Pancreas (tissue), 10 donors: ENCODE measurements around the gene ZNF184. TPM values are rescaled to one million over a fixed set of nuclear protein-coding genes. Genes with fewer than 3 reads are reported as not detected.
A peak's percentile ranks its signal among the peaks of the same experiment; 100 is the strongest.

ENCODE experiments used
- ATAC-seq, 4 donors: fragments of 200-7000 bp; cut with Tn5 transposase; one replicate each; pipeline versions ENCODE4 v1.8.0 to v1.9.1; 2020; ENCODE audit warnings: mild to moderate bottlenecking in 4 of 4, moderate library complexity in 4 of 4
- DNase-seq, 6 donors: peaks; one replicate each; pipeline ENCODE4 v3.0.0-alpha.2; 2020
- FAIRE-seq: peaks from 2 replicates; lab custom pipeline; 2012; peaks lifted over from hg19 to GRCh38; lab: Jason Lieb, UNC
- H3K27ac ChIP-seq, 4 donors: fragments of 200-600 bp; sonication (generic); 1 replicate in 3 of 4; 2 replicates in 1 of 4; pipeline versions ENCODE4 v1.5.0 to v1.8.0; 2020
- H3K27me3 ChIP-seq, 4 donors: fragments of 200-600 bp; one replicate each; pipeline ENCODE4 v1.8.0; 2021
- H3K36me3 ChIP-seq, 3 donors: fragments of 200-600 bp; sonication (generic) in 1 of 3; one replicate each; pipeline versions ENCODE4 v1.5.0 to v1.8.0; 2020 to 2021
- H3K4me1 ChIP-seq, 3 donors: fragments of 200-600 bp; one replicate each; pipeline ENCODE4 v1.8.0; 2021
- H3K4me3 ChIP-seq, 4 donors: fragments of 200-600 bp; sonication (generic) in 2 of 4; one replicate each; pipeline versions ENCODE4 v1.5.0 to v1.8.0; 2020 to 2021
- H3K9me3 ChIP-seq, 4 donors: fragments of 200-600 bp; one replicate each; pipeline ENCODE4 v1.8.0; 2021
- CTCF ChIP-seq, 4 donors: fragments of 200-600 bp; sonication (generic) in 3 of 4; IDR thresholded peaks; one replicate each; pipeline versions ENCODE4 v1.5.0 to v1.8.0; 2021; ENCODE audit warnings: antibody characterized with exemption in 4 of 4
- WGBS, 2 donors: extraction: QIAGEN DNeasy Blood & Tissue Kit; methylation state at CpG; one replicate each; pipeline ENCODE4 v1.1.7; 2013; 5-methylcytosine and 5-hydroxymethylcytosine counted together
- intact Hi-C, 3 donors: fragments of 100-400 bp; cut with DNase I; formaldehyde crosslinking; loops; one replicate each; pipeline versions ENCODE4 v1.11.1 to v1.14.2; 2022
- polyA plus RNA-seq, 2 donors: library from polyadenylated mRNA; stranded (reverse); fragments of 200-250 nt; gene quantifications; one replicate each; pipeline ENCODE4 v1.2.3, GENCODE V29; 2013
- total RNA-seq, 6 donors: library from RNA; stranded (reverse); fragmentation: NEBNext Ultra II Directional in 4 of 6; extraction: Animal tissue kit (Norgen Biotek cat#: 25700) in 4 of 6; gene quantifications; one replicate each; pipeline versions ENCODE4 v1.2.1 to v1.2.4, GENCODE V29; 2021 to 2023
- donor health status: healthy with polysubstance abuse.
- donor health status: DM: no; HTN: no; CAD: no; lungs with moderate emphysema.
- donor health status: DM: no; HTN: no; CAD: no.
- donor health status: control.
- donor health status: control.
- donor health status: Bipolar disorder and iron deficiency.
- donor health status: DM: yes; HTN: yes; CAD: no.
- donor health status: DM: no; HTN: no; CAD: no.
- donor health status: DM: no; HTN: no; CAD: no.
- donor health status: DM: yes; HTN: yes; CAD: no.

ZNF184 gene
- total and polyA plus RNA-seq, 8 donors = 1.1 to 4.6 (median 2.2) TPM

DNA sequence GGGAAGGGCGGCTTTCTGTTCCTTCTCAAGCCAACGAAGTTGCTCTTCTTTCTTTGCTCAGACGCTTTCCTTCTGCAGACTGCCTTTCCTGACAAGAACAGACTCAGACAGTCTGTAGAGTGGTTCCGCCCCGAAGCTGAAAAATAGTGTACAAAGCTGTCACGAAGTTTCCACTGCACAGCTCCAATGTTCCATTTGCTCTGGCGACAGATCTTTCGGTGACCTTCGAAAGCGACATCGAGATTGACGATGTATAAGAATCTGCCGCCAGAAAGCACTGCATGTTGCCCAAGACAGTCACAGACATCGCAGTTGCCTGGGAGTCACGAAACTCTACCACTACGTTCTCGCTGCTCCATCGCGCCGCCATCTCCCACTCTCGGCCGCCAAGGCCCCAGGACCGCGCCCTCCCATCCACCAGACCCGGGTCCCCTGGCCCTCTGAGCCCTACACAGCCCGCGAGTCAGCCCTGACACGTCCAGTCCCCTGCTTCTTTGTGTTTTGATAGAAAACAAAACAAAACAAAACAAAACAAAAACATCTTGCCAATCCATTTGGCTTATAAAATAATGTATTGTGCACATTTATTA lies 42.1 kb upstream of the ZNF184 start:
- no peak overlapping the region for H3K27ac ChIP-seq
- WGBS, 2 donors = 21 to 35% methylated on average over 28 of the region's 28 CpGs
- no peak for FAIRE-seq
- TF ChIP-seq CTCF (IDR thresholded peaks at IDR 0.05) = no peak
- no peak for DNase-seq
- no peaks in the 10 kb centered on the region for H3K9me3 ChIP-seq
- intact Hi-C loops = no loop called here
- H3K4me3 ChIP-seq = no peak overlapping the region
- H3K36me3 ChIP-seq = no peaks in the 10 kb centered on the region
- H3K27me3 ChIP-seq = peaks cover 0 to 48% (median under 1%) of the 10 kb centered on the region in 4 donors
- ATAC-seq = no peak
- peaks cover 0 to 8% (median 7%) of the 10 kb centered on the region in 3 donors for H3K4me1 ChIP-seq

GRCh38 chr6:27512525-27512924 lies 39.6 kb upstream of the ZNF184 start:
- WGBS, 2 donors = 82 to 86% methylated on average over 2 of the region's 2 CpGs
- Histone ChIP-seq H3K4me1 (no peaks in the 10 kb centered on the region), H3K36me3 (no peaks in the 10 kb centered on the region), H3K27ac (no peak overlapping the region), H3K27me3 (peaks cover 0 to 48% (median 2%) of the 10 kb centered on the region in 4 donors), H3K9me3 (no peaks in the 10 kb centered on the region), H3K4me3 (no peak overlapping the region)
- intact Hi-C loops = no loop called here
- TF ChIP-seq CTCF (IDR thresholded peaks at IDR 0.05) = no peak
- DNase-seq (no peak), FAIRE-seq (no peak), ATAC-seq (no peak)

- Histone ChIP-seq H3K27me3 (peaks cover 0 to 21% (median 2%) of the 10 kb centered on the region in 4 donors), H3K4me3 (no peak overlapping the region), H3K27ac (no peak overlapping the region), H3K9me3 (no peaks in the 10 kb centered on the region), H3K4me1 (peaks cover 0 to 5% (median 0%) of the 10 kb centered on the region in 3 donors), H3K36me3 (no peaks in the 10 kb centered on the region)
- 69 to 74% methylated on average over 9 of the region's 9 CpGs for WGBS, 2 donors
- no peak for FAIRE-seq
- intact Hi-C loops = no loop called here
- no peak for DNase-seq
- no peak for ATAC-seq
- no peak for TF ChIP-seq CTCF (IDR thresholded peaks at IDR 0.05)
These were observed 34.4 kb upstream of the ZNF184 start for GRCh38 chr6:27507041-27507956.

DNA sequence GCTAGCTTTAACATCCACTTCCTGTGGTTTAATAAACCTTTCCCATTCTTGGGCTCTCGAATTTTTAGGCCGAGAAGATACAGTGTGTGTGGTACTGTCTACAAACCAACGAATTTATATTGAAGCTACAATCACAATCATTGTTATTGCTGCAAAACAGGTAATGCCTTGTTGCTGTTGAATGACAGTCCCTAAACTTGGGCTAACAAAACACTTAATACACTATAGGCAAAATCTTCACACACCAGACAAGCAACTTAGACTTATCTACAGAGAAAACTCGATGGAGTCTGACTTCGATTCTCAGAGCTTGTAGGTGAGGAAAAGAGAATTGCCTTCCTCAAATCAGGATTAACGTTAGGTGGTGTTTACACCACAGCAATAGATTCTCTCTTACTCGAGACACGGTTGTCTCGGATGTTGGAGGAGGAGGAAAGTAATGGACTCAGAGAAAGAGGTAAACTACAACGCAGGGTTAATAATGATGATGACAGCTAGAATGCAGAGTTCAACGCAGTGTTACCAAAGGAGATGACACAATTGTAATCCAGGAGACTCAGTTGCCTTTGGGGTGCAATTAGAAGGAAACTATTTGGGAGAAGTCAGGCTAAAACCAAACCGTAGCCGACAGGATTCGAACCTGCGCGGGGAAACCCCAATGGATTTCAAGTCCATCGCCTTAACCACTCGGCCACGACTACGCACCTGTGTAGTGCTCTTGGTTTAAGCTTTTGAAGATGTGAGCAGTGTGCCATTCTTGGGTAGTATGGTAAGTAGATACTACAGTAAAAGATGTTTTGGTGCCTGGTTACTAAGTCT lies 32.5 kb upstream of the ZNF184 start:
- no peak for TF ChIP-seq CTCF (IDR thresholded peaks at IDR 0.05)
- Histone ChIP-seq H3K27me3 (peaks cover 0 to 3% (median 2%) of the 10 kb centered on the region in 4 donors), H3K36me3 (no peaks in the 10 kb centered on the region), H3K27ac (no peak overlapping the region), H3K9me3 (no peaks in the 10 kb centered on the region), H3K4me3 (no peak overlapping the region), H3K4me1 (peaks cover 0 to 6% (median 0%) of the 10 kb centered on the region in 3 donors)
- intact Hi-C loops = no loop called here
- 22 to 23% methylated on average over 20 of the region's 20 CpGs for WGBS, 2 donors
- no peak for FAIRE-seq
- DNase-seq = peak; percentile 29 to 78 (median 66)
- peak; percentile 43 to 78 (median 62) for ATAC-seq
